ENCODE results near the gene ZNF888. TPM values are rescaled to one million over a fixed set of nuclear protein-coding genes. Genes with fewer than 3 reads are reported as not detected.
A peak's percentile ranks its signal among the peaks of the same experiment; 100 is the strongest.
"Not testable (repeated sequence)": the region's sequence is repeated elsewhere in the genome, so short reads cannot be mapped to it uniquely, and the experiment has no call there.

The ZNF888 gene
- total RNA-seq, 4 donors from 2014 or later = 1.3 to 6.6 (median 5.3) TPM

DNA sequence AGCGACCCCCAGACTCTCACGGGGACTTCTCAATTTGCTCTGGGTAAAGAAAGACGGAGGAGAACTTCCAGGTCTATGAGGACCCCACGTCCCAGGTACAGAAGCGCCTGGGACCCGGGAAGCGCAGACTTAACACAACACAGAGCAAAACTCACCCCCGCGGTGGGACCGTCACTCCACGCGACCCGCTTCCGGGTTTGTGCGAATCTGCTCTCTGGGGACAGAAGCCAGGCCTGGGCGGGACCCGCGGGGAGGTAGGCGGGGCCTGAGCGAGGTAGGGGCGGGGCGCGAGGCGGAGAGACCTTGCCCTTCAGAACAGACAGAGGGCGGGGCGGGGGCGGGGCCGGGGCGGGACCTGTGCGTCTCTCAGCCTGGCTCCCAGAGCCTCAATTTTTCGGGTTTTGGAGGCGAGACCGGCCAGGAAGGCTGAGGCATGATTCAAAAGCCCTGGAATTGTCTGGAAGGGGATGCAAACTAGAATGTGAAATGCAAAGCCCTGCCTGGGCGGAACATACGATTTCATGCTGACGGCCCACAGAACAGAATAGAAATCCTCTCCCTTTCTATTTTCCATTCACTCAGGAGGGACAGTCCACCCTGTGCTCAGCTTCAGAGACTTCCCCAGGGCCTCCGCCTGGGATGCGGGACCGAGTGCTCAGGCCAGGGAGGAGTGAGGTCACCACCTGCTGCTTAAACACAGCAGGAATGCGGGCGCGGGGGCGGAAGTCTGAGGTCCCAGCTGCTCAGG lies 19.3 kb upstream of the ZNF888 start:
- no peaks in the 10 kb centered on the region for H3K27me3 ChIP-seq
- TF ChIP-seq POLR2A (IDR thresholded peaks at IDR 0.05) = peak; percentile 79 to 93
- TF ChIP-seq, protein P1, sequence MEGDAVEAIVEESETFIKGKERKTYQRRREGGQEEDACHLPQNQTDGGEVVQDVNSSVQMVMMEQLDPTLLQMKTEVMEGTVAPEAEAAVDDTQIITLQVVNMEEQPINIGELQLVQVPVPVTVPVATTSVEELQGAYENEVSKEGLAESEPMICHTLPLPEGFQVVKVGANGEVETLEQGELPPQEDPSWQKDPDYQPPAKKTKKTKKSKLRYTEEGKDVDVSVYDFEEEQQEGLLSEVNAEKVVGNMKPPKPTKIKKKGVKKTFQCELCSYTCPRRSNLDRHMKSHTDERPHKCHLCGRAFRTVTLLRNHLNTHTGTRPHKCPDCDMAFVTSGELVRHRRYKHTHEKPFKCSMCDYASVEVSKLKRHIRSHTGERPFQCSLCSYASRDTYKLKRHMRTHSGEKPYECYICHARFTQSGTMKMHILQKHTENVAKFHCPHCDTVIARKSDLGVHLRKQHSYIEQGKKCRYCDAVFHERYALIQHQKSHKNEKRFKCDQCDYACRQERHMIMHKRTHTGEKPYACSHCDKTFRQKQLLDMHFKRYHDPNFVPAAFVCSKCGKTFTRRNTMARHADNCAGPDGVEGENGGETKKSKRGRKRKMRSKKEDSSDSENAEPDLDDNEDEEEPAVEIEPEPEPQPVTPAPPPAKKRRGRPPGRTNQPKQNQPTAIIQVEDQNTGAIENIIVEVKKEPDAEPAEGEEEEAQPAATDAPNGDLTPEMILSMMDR (IDR thresholded peaks at IDR 0.05) = no peak
- peaks cover 0 to 19% (median 5%) of the 10 kb centered on the region in 4 donors for H3K9me3 ChIP-seq
- peaks cover 0 to 4% (median 0%) of the 10 kb centered on the region in 4 donors for H3K4me1 ChIP-seq
- no peaks in the 10 kb centered on the region for H3K36me3 ChIP-seq
- H3K27ac ChIP-seq = peak overlapping the region; percentile 59 to 82 (median 76)
- peak overlapping the region; percentile 58 to 80 (median 64) for H3K4me3 ChIP-seq
- peak; percentile 95 to 98 (median 97) for DNase-seq

DNA sequence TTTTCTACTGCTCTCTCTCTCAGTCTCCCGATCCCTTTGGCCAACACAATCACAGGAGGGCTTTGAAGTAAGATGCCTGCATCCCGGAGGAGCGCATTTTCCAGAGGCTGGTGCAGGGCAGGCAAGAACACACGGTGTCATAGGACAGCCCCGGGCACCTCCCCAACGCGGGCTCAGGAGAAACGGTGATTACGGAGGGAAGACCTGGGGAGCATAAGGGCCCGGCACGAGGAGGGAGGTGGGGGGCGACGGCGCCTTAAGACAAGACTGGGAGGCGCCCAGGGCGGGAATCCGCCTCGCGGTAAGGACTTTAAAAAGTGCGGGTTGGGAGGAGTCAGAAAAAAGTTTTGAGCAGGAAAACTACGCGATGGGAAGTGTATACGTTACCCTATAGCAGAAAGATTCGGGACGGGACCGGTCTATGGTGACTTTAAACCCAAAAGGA lies 18.7 kb upstream of the ZNF888 start:
- Histone ChIP-seq H3K4me3 (peak overlapping the region; percentile 58 to 80 (median 64)), H3K27me3 (no peaks in the 10 kb centered on the region), H3K4me1 (peaks cover 0 to 4% (median 0%) of the 10 kb centered on the region in 4 donors), H3K9me3 (peaks cover 0 to 13% (median 5%) of the 10 kb centered on the region in 4 donors), H3K36me3 (no peaks in the 10 kb centered on the region), H3K27ac (peak overlapping the region; percentile 59 to 82 (median 76))
- peak; percentile 31 to 61 (median 56) for DNase-seq
- TF ChIP-seq, protein P1 (IDR thresholded peaks at IDR 0.05) = no peak
- TF ChIP-seq POLR2A (IDR thresholded peaks at IDR 0.05) = no peak

DNA sequence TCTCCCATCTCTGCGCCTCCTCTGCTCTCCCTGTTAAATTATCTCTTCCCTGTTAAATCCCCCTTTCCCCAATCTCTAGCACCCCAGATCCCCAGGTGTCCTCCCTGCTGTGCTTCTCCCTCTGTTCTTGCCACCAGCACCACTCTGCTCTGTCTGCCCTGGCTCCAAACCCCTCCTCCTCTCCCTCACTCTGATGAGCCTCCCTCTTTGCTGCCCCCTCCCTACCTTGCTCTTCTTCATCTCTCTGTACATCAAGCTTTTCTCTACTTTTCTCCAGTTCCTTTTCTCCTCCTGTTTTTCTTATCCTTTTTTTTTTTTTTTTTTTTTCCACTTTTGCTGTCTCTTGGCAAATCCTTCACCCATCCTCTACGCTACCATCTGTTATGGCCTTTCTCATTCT lies 18.3 kb upstream of the ZNF888 start:
- H3K9me3 ChIP-seq, H3K4me1 ChIP-seq, DNase-seq, H3K36me3 ChIP-seq, H3K27me3 ChIP-seq: not testable (repeated sequence)
- peak overlapping the region in 1 of 4 donors; percentile 75 for H3K27ac ChIP-seq
- peak overlapping the region; percentile 58 to 80 (median 64) for H3K4me3 ChIP-seq

DNA sequence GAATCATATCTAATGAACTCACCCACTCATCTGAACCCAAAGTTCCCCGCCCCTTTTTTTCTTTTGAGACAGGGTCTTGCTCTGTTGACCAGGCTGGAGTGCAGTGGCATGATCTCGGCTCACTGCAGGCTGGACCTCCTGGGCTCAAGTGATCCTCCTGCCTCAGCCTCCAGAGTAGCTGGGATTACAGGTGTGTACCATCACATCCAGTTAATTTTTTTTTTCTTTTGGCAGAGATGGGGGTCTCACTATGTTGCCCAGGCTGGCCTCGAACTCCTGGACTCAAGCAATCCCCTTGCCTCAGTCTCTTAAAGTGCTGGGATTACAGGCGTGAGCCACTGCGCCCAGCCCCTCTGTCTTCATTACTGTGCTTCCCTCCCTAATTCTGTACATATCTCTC lies 17.7 kb upstream of the ZNF888 start:
- H3K27ac ChIP-seq, H3K27me3 ChIP-seq, H3K4me3 ChIP-seq, H3K36me3 ChIP-seq, H3K9me3 ChIP-seq, DNase-seq, H3K4me1 ChIP-seq: not testable (repeated sequence)

DNA sequence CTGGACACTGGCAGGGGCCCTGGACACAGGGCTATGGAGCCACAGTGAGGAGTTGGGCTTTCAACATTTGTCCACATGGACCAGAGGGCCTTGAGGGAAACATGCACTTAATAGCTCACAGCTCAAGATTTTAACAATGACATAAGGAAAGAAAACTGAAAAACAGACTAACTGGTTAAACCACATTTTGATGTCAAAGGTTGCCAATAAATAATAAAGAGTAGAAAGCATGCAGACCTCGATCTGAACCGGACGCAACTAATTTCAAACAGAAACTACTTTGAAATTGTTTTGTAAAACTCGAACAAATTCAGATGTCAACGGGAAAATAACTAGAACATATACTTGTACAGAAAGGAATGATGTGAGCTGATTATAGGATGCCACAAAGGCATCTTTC lies 15.5 kb upstream of the ZNF888 start:
- H3K4me3 ChIP-seq = no peak overlapping the region
- no peak for DNase-seq
- H3K4me1 ChIP-seq = peaks cover 0 to 4% (median 0%) of the 10 kb centered on the region in 4 donors
- no peaks in the 10 kb centered on the region for H3K27me3 ChIP-seq
- H3K36me3 ChIP-seq = no peaks in the 10 kb centered on the region
- no peak for TF ChIP-seq POLR2A (IDR thresholded peaks at IDR 0.05)
- TF ChIP-seq, protein P1 (IDR thresholded peaks at IDR 0.05) = no peak
- H3K27ac ChIP-seq = no peak overlapping the region
- H3K9me3 ChIP-seq = peaks cover 0 to 8% (median 0%) of the 10 kb centered on the region in 4 donors

DNA sequence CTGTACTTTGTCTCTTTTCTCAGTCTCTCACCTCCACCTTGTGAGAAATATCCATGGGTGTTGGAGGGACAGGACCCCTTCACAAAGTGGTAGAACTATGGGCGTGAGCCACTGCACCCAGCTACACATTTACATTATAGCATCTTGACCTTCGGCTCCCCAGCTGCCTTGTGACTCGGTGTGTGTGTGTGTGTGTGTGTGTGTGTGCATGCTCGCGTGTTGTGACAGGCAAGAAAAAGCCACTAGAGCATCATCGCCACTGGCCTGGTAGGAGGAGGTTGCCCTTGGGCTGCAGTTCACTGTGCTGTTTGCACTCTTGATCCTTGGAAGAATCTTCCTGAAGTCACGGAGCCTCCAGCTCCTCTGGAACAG lies 13.7 kb upstream of the ZNF888 start:
- Histone ChIP-seq H3K4me3 (no peak overlapping the region), H3K27ac (peak overlapping the region in 1 of 4 donors; percentile 35), H3K9me3 (peaks cover 0 to 8% (median 0%) of the 10 kb centered on the region in 4 donors), H3K36me3 (no peaks in the 10 kb centered on the region), H3K27me3 (no peaks in the 10 kb centered on the region), H3K4me1 (peaks cover 0 to 4% (median 0%) of the 10 kb centered on the region in 4 donors)
- TF ChIP-seq, protein P1 (IDR thresholded peaks at IDR 0.05) = no peak
- TF ChIP-seq POLR2A (IDR thresholded peaks at IDR 0.05) = no peak
- no peak for DNase-seq
